Adrenal gland (tissue), 5 donors: ENCODE data around the gene BPIFB4.

ENCODE experiments used
- CTCF ChIP-seq, 6 experiments: fragments of 450-650 bp in 4 of 6; fragments of 200-600 bp in 2 of 6; sonication (generic) in 1 of 6; IDR thresholded peaks; 1 replicate in 5 of 6; 2 replicates in 1 of 6; pipeline versions ENCODE4 v1.5.1 to v1.8.0; 2016 to 2021; ENCODE audit warnings: antibody characterized with exemption in 6 of 6, mild to moderate bottlenecking in 2 of 6, moderate library complexity in 1 of 6
- POLR2A ChIP-seq, 2 donors: fragments of 450-650 bp; IDR thresholded peaks; one replicate each; pipeline ENCODE4 v1.6.1; 2017; ENCODE audit warnings: antibody characterized with exemption in 2 of 2, mild to moderate bottlenecking in 2 of 2, moderate library complexity in 1 of 2
- donor health status: DM: no; HTN: no; CAD: no.

GRCh38 chr20:33051333-33051732, 28.1 kb upstream of the BPIFB4 start:
- no peak for TF ChIP-seq CTCF (IDR thresholded peaks at IDR 0.05)
- no peak for TF ChIP-seq POLR2A (IDR thresholded peaks at IDR 0.05)
